ENCODE results near the gene SF1.

Gene SF1

GRCh38 chr11:64750361-64751054 is 27.8 kb downstream of the SF1 start:
- Histone ChIP-seq H3K4me3 (replicated peaks; ENCODE audit: low read depth, low read length) (no peak overlapping the region), H3K27me3 (replicated peaks; ENCODE audit: control insufficient read depth, insufficient read depth, low read length) (no peaks in the 10 kb centered on the region; the same call in 1 of the 2 replicates), H3K36me3 (ENCODE audit: control insufficient read depth, insufficient read depth, low read length) (no peaks in the 10 kb centered on the region)
- DNase-seq (ENCODE audit: extremely low read depth, insufficient read length): no peak
- TF ChIP-seq, protein P1, sequence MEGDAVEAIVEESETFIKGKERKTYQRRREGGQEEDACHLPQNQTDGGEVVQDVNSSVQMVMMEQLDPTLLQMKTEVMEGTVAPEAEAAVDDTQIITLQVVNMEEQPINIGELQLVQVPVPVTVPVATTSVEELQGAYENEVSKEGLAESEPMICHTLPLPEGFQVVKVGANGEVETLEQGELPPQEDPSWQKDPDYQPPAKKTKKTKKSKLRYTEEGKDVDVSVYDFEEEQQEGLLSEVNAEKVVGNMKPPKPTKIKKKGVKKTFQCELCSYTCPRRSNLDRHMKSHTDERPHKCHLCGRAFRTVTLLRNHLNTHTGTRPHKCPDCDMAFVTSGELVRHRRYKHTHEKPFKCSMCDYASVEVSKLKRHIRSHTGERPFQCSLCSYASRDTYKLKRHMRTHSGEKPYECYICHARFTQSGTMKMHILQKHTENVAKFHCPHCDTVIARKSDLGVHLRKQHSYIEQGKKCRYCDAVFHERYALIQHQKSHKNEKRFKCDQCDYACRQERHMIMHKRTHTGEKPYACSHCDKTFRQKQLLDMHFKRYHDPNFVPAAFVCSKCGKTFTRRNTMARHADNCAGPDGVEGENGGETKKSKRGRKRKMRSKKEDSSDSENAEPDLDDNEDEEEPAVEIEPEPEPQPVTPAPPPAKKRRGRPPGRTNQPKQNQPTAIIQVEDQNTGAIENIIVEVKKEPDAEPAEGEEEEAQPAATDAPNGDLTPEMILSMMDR (IDR thresholded peaks at IDR 0.05; ENCODE audit: insufficient read depth, low read length, poor library complexity, severe bottlenecking): peak; percentile 21

DNA sequence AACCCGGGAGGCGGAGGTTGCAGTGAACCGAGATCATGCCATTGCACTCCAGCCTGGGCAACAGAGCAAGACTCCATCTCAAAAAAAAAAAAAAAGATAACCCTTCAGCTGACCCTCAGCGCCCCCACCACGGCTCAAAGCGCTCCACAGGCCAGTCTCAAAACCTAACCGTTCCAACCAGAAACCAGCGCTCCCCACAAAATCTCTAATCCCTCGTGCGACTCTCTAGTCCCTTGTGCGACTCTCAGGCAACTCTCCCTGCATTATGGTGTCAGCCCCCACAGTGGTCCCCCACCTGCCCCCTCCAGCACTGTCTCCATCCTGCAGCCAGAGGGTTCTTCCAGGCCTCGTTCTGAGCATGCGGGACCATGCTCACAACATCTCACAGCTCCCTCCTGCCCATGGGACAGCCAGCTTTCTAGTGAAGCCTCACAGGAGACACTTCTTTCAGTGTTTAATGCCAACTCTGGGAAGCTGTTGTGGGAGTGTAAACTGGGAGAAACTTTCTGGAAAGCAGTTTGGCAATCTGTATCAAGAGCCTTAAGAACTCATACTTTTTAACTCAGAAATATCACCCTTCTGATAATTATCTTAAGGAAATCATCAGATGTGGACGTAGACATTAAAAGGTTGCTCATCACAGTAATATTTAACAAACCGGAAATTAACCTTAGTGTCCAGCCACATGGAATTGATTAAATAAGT is 30.2 kb downstream of the SF1 start:
- H3K27me3 ChIP-seq (replicated peaks; ENCODE audit: control insufficient read depth, insufficient read depth, low read length): peaks cover 4% of the 10 kb centered on the region
- no peak overlapping the region for H3K4me3 ChIP-seq (replicated peaks; ENCODE audit: low read depth, low read length)
- DNase-seq (ENCODE audit: extremely low read depth, insufficient read length): no peak
- no peaks in the 10 kb centered on the region for H3K36me3 ChIP-seq (ENCODE audit: control insufficient read depth, insufficient read depth, low read length)
- TF ChIP-seq, protein P1 (IDR thresholded peaks at IDR 0.05; ENCODE audit: insufficient read depth, low read length, poor library complexity, severe bottlenecking): no peak

DNA sequence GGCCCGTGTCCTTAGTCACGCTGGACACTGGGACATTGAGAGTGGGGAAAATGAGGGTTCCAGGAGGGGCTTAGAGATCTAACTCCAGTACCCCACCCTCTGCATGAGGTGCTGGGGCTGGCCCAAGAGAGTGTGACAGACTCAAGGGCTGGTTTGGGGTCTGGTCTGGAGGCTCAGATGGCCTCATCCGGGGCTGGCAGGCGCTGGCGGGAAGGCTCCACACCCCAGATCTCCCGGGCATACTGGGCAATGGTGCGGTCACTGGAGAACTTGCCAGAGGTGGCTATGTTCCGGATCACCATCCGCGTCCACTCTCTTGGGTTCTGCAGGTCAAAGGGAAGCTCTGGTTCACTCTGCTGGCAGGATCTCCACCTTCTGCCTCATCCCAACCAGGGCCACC is 31.9 kb downstream of the SF1 start:
- Histone ChIP-seq H3K27me3 (replicated peaks; ENCODE audit: control insufficient read depth, insufficient read depth, low read length) (peaks cover 4% of the 10 kb centered on the region), H3K36me3 (ENCODE audit: control insufficient read depth, insufficient read depth, low read length) (no peaks in the 10 kb centered on the region), H3K4me3 (replicated peaks; ENCODE audit: low read depth, low read length) (no peak overlapping the region)
- DNase-seq (ENCODE audit: extremely low read depth, insufficient read length): no peak
- TF ChIP-seq, protein P1 (IDR thresholded peaks at IDR 0.05; ENCODE audit: insufficient read depth, low read length, poor library complexity, severe bottlenecking): no peak

DNA sequence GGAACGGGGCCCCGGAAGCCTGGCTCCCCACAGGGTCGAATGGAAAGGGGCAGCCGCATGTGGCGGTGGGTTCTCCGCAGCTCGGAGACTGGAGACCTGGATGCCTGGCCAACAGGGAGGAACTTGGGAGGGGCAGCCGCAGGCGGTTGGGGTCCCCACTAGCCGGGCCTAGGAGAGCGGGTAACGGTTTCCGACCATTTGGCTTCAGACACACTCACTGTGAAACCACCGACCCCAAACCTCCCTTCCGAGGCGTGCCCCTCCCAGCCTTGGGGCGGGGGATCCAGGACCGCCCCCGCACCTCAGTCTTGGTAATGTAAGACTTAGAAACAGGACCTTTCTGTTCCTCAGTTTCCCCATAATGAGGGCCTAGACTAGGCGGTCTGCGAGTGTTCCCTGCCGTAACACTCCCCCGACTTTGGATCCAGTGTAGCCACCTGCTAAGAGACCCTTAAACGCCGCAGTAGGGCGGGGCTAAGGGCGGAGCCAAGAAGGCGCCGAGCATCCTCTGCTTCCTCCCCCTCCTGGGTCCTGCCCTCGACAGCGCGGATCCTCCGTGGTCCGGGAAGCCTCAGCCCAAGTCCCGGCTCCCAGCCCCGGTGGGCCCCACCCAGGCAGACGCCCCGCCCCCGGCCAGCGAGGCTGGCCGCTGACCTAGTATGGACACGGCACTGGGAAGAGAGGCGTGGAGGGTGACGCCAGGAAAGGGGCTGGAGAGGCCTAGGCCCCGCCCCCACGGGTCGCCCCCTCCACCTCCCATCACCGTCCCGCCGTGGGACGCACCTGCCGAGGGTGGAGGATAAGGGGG is 32.6 kb downstream of the SF1 start:
- Histone ChIP-seq H3K36me3 (ENCODE audit: control insufficient read depth, insufficient read depth, low read length) (no peaks in the 10 kb centered on the region), H3K4me3 (replicated peaks; ENCODE audit: low read depth, low read length) (peak overlapping the region; percentile 48), H3K27me3 (replicated peaks; ENCODE audit: control insufficient read depth, insufficient read depth, low read length) (peaks cover 4% of the 10 kb centered on the region)
- peak; percentile 77 for DNase-seq (ENCODE audit: extremely low read depth, insufficient read length)
- TF ChIP-seq, protein P1 (IDR thresholded peaks at IDR 0.05; ENCODE audit: insufficient read depth, low read length, poor library complexity, severe bottlenecking): no peak

GRCh38 chr11:64745189-64745520 is 33.2 kb downstream of the SF1 start:
- H3K36me3 ChIP-seq (ENCODE audit: control insufficient read depth, insufficient read depth, low read length): no peaks in the 10 kb centered on the region
- peak overlapping the region; percentile 48 for H3K4me3 ChIP-seq (replicated peaks; ENCODE audit: low read depth, low read length)
- H3K27me3 ChIP-seq (replicated peaks; ENCODE audit: control insufficient read depth, insufficient read depth, low read length): peaks cover 4% of the 10 kb centered on the region
- TF ChIP-seq, protein P1 (IDR thresholded peaks at IDR 0.05; ENCODE audit: insufficient read depth, low read length, poor library complexity, severe bottlenecking): no peak
- peak; percentile 76 for DNase-seq (ENCODE audit: extremely low read depth, insufficient read length)
